Ishikawa (cell line): ENCODE data around the gene SUPT16H.

ENCODE experiments used
- CEBPB ChIP-seq: IDR thresholded peaks from 2 replicates; pipeline ENCODE4 v1.6.1; 2012
- EP300 ChIP-seq: IDR thresholded peaks from 2 replicates; pipeline ENCODE4 v1.6.1; 2012; ENCODE audit warnings: borderline replicate concordance
- TAF1 ChIP-seq: IDR thresholded peaks from 2 replicates; pipeline ENCODE4 v1.6.1; 2012; ENCODE audit warnings: low read depth, mild to moderate bottlenecking
- TCF12 ChIP-seq: IDR thresholded peaks from 2 replicates; pipeline ENCODE4 v1.6.1; 2012; ENCODE audit warnings: low read depth
- TEAD4 ChIP-seq: IDR thresholded peaks from 2 replicates; pipeline ENCODE4 v1.6.1; 2012
- USF1 ChIP-seq: IDR thresholded peaks from 2 replicates; pipeline ENCODE4 v1.6.1; 2012
- YY1 ChIP-seq: IDR thresholded peaks from 2 replicates; pipeline ENCODE4 v1.6.1; 2012; ENCODE audit warnings: low read depth

GRCh38 chr14:21414137-21414631 is 30.4 kb upstream of the SUPT16H start:
- no peak for TF ChIP-seq TAF1
- TF ChIP-seq CEBPB: no peak
- TF ChIP-seq YY1: no peak
- no peak for TF ChIP-seq TCF12
- TF ChIP-seq TEAD4: no peak
- TF ChIP-seq USF1: no peak
- no peak for TF ChIP-seq EP300
